NCI-H2171 treated with DMSO at 0.1 percent for 48 hours (cell line): ENCODE data around the gene CC2D2B.
A peak's percentile ranks its signal among the peaks of the same experiment; 100 is the strongest.
"Not testable (repeated sequence)": the region's sequence is repeated elsewhere in the genome, so short reads cannot be mapped to it uniquely, and the experiment has no call there.

Experiments used
- DNase-seq: peaks from one replicate; lab custom pipeline; 2025; lab: John Stamatoyannopoulos, UW

The CC2D2B gene, protein sequence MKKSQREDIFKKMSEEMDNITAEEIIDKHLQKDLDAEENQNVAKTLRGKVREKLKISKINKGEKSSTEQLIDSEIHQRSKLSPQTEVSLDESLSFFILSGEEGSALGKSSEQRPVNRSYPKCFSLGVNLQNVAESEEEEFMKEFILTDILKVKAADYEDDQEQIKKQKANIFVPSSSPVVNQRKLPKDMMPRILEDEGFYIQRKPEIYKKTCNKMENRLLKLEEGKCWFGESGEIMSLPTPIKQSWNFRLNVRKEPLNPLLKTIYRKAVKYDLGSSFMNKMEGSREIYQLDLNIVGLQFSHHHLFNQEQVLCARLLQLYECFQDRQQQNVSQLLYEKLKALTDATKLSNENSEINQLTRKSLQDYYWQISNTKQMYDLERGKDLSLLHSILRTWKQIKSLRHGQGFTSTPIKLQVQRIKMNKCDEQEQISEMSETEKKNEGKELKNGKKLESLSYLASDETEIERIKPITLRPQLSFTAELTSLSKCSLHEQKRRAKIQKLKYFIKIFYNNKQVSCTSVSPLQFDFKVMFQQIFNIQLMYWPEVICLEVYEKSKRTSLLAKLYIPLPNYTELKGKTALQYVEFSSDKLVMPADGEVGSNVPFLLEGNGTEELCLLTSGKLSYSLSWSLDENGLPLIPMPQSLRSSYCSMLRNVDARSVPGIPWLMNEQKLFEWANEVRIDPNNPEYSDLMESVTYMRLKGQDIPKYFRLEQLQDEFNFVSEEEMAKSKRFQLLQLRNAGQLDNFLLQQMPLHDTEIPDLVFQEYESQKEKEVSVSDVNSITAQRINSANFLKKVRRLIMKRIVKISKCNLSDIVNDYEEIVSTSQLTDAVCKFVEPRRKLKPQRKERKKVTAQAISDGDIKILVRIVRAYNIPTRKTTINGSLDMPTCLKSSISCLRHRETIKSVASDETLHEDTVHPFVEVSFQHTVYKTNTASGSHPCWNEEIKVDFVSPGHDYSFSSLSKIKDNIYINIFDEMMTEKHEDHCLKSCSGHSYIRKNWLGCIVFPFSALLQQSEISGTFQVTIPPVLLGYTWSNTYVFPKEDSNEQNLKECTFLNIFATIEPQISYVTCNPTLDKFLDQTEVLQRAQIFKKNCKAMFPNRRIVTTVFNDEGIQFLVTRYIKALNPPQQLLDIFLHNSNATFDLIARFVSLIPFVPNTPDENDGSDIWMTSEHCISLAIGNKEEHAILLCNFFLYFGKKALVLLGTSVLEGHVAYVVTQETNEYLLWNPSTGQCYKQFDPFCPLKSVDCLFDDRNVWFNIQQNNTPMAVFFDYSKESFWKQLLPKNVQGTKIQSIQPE (N-terminal part only)

DNA sequence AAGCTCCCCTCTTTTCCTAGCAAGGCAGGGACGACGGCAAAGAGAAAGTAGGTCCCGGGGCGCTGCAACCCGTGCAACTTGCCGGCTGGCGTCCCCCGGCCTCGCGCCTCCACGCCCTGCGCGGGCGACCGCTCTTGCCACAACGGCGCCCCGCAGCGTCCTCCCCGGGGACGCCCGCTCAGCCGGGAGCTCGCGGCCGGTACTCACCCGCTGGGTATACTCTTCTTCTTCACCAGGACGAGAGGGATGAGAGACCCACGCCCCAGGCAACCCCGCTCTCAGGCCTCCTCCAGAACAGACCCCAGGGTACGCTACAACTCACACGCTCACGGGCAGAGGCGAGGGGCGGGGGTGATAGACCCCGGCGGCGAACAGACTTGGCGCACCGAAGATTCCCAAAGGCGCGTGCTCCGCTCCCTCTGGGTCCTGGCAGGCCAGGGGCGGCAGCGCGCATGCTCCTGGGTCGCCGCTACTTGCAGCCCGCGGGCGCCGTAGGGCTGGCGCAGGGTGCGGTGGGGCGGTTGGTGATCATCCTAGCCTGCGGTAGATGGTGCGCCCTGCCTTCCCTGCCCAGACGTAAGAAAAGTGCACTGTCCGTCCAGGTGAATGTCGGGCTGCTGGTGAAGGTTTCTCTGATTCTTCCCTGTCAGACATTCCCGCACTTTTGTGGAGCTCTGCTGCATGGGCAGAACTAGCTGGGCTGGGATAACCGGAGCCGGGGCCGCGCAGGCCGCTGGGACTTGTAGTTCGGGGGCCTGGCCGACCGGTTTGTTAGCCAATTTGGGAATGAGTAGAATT is at the start of gene CC2D2B:
Gene CC2D2B (plus strand): TSS at position 520 of the 798 bp plus-strand sequence. CDS start 3,349 bp downstream, outside the sequence.
- peak; percentile 81 for DNase-seq

DNA sequence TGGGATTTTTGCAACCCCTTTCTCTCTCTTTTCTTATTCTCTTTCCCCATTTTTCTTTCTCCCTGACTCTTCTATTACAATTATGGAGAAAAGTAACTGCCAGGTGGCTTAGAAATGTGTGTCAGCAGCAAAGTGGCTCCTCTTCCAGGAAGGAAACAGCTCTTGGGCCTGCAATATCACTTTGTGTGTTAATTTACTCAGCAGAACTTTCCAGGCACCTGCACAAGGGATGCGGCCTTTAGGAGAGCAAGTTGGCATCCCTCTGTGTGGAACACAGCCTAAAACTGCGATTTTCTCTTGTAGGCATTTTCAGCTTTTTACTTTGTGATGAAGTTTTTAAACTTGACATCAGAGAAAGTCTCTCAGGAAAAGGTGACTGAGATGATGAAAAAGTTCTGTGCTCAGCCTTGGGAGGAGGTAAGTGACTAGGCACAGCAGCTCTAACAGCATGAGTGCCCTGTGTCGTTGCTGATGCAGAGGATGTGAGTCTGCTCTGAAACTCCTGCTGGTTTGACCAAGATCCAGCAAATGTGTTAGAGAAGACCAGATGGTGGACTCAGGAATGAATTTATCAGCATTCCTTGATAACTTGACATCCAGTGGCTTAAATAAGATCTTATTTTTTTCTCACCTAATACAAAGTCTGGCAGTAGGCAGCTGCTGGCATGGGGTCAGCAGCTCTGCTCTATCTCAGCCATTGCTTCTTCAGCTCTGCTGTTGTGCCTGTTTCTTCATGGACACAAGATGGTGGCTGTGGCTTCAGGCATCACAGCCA is 47.4 kb upstream of the CC2D2B start:
- no peak for DNase-seq

DNA sequence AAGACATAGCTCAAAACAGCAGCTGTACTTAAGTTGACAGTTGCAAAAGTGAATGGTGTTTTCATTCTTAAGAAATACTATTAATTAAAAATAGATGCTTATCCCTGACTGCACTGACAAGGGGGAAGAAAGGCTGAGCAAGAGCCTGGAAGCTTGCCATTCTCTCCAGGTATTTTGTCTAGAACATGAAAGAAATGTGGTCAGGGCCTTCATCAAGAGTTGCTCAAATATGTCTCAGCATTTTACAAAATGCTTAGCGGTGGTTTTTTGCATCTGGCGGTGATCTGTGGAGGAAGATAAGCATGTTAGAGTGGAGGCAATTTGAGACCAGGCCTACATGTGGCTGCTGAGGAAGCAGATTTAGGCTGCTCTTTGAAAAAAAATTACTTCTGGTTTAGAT is 46.4 kb upstream of the CC2D2B start:
- no peak for DNase-seq

DNA sequence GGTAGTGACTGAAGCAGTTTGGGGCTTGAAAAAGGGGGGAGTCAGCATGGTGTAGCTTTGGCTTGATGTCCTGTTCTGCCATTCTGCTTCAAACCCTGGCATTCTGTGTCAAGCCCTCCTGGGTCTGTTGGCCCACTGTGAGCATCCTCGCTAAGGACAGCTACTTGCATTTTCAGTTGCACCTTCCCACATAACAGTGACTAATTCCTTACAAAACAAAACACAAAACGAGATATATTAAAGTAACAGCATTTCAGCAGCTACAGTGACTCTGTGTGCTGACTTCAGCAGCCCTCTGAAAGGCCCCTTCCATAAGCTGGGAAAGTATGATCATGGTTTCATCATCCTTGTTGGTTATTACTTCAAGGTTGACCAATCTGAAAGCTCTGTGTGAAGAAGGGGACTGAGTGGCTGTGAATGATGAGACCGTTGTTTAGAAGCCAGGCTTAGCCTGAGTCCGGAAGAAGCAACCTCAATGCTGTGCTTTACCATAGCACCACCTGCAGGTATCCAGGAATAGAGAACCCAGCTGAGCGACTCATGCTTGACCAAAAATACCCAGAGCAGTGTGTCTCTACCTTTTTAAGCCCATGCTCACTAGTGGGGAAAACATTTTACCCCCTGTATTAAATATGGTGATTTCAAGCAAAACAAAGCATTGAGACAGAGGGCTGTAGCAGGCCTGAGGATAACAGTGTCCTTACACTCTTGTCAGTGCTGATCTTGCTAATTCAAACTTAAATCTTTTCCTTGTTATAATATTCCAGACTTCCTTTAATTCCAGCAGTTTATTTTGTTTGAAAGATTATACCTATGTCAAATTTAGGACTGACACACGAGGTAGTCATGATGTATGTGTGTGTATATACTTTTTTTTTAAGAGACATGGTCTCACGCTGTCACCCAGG is 42.6 kb upstream of the CC2D2B start:
- DNase-seq: no peak

DNA sequence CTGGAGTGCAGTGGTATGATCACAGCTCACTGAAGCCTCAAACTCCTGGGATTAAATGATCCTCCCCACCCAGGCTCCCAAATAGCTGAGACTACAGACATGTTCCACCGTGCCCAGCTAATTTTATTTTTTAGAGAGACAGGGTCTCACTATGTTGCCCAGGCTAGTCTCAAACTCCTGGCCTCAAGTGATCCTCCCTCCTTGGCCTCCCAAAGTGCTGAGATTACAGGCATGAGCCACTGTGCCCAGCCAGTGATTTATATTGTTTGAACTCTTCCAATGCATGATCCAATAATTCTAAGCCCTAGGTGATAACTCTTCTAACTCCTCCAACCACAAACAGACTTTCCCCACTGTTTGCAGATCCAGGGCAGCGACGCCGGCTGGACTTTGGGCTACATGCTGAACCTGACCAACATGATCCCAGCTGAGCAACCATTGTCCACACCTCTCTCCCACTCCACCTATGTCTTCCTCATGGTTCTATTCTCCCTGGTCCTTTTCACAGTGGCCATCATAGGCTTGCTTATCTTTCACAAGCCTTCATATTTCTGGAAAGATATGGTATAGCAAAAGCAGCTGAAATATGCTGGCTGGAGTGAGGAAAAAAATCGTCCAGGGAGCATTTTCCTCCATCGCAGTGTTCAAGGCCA is 41.8 kb upstream of the CC2D2B start:
- DNase-seq: no peak

DNA sequence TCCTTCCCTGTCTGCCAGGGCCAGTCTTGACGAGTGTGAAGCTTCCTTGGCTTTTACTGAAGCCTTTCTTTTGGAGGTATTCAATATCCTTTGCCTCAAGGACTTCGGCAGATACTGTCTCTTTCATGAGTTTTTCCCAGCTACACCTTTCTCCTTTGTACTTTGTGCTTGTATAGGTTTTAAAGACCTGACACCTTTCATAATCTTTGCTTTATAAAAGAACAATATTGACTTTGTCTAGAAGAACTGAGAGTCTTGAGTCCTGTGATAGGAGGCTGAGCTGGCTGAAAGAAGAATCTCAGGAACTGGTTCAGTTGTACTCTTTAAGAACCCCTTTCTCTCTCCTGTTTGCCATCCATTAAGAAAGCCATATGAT is 41.3 kb upstream of the CC2D2B start:
- DNase-seq: no peak

DNA sequence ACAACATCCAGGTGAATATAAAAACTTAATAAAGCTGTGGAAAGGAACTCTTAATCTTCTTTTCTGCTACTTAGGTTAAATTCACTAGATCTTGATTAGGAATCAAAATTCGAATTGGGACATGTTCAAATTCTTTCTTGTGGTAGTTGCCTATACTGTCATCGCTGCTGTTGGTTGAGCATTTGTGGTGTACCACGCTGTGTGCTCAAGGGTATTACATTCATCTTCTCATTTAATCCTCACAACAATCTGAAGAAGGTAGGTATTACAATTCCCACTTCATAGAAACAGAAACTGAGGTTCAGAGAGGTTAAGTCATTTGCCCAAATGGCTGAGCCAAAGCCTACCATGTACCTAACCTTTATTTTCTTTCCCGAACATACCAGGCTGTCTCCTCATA is 39.9 kb upstream of the CC2D2B start:
- no peak for DNase-seq

DNA sequence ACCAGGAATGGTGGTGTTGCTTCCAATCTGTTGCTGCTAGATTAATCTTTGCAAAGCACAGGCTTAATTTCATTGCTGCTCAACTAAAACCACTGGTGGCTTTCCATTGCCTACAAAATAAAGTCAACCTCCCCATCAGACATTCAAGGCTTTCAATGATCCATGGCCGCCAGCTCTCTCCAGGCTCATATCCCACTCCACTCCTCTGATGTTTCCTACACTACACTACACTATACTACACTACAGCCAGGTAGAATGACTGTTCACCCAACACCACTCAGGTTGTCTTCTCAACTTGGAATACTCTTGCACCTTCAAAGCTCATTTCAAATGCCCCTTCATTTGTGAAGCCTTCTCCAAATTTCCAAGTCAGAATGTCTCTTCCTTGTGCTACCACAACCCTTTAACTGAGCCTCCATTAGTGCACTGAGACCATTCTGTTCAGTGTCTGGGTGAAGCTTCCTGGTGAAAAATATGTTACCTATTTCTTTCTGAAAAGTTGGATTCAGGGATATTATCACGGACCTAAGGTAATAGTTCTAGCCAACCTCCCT is 35.5 kb upstream of the CC2D2B start:
- no peak for DNase-seq

DNA sequence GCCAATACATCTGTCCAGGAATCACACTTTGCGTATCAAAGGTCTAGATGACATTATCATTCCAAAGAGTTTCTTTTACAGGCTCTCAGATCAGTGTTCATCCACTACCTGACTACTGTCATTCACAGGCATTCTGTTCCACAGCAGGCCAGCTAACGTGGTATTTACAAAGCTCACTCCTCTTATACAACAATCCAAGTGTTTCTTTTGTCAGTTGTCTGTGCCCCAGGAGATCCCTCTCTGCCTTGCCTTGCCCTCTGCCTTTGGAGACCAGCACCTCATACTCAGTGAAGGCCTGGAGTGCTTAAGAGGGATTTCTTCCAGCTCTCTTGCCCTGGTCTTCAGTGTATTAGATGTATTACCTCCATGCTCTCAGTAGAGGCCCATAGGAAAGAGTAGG is 34.6 kb upstream of the CC2D2B start:
- no peak for DNase-seq

DNA sequence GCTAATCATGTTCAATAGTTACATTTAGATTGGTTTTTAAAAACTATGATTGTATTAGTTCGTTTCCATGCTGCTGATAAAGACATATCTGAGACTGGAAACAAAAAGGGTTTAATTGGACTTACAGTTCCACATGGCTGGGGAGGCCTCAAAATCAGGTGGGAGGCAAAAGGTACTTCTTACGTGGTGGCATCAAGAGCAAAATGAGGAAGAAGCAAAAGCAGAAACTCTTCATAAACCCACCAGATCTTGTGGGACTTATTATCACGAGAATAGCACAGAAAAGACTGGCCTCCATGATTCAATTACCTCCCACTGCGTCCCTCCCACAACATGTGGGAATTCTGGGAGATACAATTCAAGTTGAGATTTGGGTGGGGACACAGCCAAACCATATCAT is 34.1 kb upstream of the CC2D2B start:
- no peak for DNase-seq

DNA sequence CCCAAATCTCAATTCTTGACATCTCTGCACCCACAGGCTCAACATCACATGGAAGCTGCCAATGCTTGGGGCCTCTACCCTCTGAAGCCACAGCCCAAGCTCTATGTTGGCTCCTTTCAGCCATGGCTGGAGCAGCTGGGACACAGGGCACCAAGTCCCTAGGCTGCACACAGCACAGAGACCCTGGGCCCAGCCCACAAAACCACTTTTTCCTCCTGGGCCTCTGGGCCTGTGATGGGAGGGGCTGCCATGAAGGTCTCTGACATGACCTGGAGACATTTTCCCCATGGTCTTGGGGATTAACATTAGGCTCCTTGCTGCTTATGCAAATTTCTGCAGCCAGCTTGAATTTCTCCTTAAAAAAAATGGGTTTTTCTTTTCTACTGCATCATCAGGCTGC is 33.0 kb upstream of the CC2D2B start:
- not testable (repeated sequence) for DNase-seq

DNA sequence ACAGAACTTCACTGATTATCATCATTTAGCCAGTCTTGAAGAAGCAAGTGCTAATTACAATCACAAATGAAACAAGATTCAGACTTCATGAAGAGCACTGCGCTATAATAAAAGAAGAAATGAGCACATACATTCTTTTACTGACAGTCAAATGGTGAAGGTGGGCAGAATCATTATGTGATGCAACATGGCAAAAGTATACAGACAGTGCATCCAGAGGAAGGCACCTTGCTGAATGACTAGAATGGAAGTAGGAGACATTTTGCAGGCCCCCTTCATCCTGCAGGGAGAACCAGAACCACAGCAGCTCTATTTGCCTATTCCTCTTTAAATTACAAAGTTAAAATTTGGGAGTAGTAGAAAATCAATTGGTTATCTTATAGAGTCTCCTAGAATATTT is 31.0 kb upstream of the CC2D2B start:
- DNase-seq: no peak

DNA sequence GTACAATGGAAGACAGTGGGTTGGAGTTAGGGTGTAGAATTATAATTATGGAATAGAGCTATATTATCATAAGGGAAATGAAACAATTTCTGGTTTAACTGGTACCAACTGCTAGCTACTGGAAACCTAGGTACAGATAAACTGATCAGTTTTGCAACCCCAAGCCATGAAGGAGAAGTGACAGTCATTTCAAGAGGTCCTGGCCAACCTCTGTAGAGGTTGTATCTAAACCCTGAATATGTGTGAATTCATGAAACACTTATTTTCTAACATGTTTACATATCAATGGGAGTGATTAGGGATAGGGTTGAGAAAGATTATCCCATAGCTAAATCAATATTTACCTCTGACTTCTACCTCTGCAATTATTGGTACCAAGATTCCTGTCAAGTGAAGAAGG is 29.9 kb upstream of the CC2D2B start:
- no peak for DNase-seq

DNA sequence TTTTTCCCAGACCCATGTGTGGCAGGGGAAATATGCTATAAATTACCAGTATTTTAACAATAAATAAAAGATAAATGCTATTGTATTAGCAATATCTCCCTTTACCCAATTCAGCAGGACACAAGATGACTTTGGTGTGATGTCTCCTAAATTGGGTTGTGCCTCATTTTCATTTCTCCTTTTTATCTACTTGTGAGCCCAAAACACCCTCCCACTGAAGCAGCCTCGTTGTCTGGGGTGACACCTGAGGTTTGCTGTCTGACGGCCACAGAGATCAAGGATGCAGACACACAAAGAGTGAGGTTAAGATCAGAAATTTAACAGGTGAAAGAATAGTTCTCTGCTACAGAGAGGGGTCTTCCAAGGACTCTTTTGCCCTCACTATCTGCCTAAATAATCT is 27.1 kb upstream of the CC2D2B start:
- DNase-seq: no peak

DNA sequence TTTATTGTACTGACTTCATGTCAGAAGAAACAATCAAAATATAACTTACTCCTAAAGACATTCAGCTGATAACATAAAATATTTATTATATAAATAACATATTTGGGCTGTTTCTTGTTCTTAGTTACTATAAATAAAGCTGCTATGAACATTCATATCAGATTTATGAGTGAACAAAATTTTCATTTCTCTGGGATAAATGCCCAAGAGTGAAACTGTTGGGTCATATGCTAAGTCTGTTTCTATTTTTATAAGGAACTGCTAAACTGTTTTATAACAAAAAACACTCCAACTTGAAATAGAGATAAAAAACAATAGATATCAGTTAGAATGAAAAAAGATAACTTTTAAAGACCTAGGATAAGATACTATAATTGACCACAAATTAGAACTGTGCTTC is 26.5 kb upstream of the CC2D2B start:
- DNase-seq: no peak

DNA sequence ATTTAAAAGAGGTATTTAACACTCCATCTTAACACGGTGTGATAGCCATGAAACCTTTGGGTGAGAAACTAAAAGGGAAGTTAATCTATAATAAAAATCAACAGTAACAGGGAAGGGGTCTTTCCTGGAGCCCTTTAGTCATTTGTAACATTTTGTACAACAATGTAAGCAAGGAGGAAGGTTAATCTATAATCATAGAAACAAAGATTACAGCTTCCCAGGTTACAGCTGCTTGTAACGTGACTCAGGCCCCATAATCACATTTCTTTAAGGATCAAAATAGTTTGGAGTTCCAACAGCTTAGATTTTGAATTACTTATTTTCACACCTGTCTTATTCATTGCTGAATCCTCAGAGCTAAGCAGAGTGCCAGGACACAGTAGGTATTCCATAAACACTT is 17.9 kb upstream of the CC2D2B start:
- no peak for DNase-seq

DNA sequence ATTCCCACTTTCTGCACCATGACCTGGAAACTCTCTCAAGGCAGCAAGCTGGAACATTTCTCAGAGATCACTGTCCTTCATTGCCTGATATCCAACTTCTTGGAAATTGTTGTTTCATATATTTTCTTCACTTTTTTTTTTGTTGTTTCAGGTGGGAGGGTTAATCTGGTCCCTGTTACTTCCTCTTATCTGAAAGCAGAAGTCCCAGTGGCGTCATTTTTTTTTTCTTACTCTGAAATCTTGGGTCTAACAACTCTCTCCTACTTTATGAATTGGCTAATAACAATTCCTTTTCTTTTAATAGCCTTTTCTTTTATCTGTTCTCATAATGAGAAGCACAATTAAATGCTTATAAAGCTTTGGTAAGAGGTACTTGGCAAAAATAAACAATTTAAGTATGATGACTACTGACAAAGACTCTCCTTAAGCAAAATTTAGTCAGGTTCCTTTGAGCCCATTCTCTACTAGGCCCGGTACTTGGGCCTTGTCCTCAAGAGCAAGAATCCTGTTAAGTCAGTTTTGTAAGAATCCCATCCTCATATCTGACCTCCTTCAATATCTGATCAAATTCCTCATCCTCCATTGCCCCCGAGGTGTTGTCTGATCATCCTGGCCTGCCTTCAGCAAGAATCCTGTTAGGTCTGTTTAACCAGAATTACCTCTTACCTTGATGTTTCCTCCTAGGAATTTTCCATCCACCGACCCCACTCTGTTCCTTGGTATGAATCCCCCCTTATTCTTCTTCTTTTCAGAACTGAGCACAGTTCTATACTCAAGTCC is 11.5 kb upstream of the CC2D2B start:
- no peak for DNase-seq
